ENCODE results near the gene ZNF587. TPM values are rescaled to one million over a fixed set of nuclear protein-coding genes. Genes with fewer than 3 reads are reported as not detected.

Gene ZNF587
- total and polyA plus RNA-seq, 2 of the 13 experiments (the other 11 are each of a cell fraction or from before 2014, with no cell fraction given) = 8.7 to 17.5 TPM

GRCh38 chr19:57813919-57814504 lies 35.6 kb upstream of the ZNF587 start (continued):
- TF ChIP-seq ZBTB34 (CRISPR knock-in tag; IDR thresholded peaks at IDR 0.05) (no peak), SOX6 (IDR thresholded peaks at IDR 0.05) (no peak), SOX6 (CRISPR knock-in tag; IDR thresholded peaks at IDR 0.05) (0 out of 2 replicates have a peak, but pooled peaks have one; percentile 1), ZNF746 (CRISPR knock-in tag; IDR thresholded peaks at IDR 0.05) (no peak), ZNF574 (CRISPR knock-in tag; IDR thresholded peaks at IDR 0.05) (0 out of 2 replicates have a peak, but pooled peaks have one; percentile 12)

- in situ Hi-C loops (cut with HindIII; ENCODE audit: extremely low pct_ligation_motif_present, low pct_unique_long_range_greater_than_20kb) = no loop called here
- peak within 1 kb of the TSS; percentile 62 for H2AFZ ChIP-seq (ENCODE audit: low read length)
- peak within 1 kb of the TSS; percentile 88 for H3K4me2 ChIP-seq (ENCODE audit: low read depth, low read length)
- H3K4me1 ChIP-seq (ENCODE audit: insufficient read depth, low read length) = peaks cover 58% of the 10 kb centered on the region
- peaks cover 3% of the 10 kb centered on the region; the same call in 1 of the 2 replicates for H4K20me1 ChIP-seq (ENCODE audit: insufficient read depth, low read length)
- H3K9ac ChIP-seq (ENCODE audit: insufficient read depth, low read depth, low read length) = peak within 1 kb of the TSS; percentile 92
- peak; percentile 96 for DNase-seq (ENCODE audit: low spot score)
- H3K27me3 ChIP-seq (ENCODE audit: control insufficient read depth in 1 of 2, insufficient read depth in 2 of 2, low read length in 2 of 2) = no peaks in the 10 kb centered on the region; a peak in 1 of 5 replicates
- H3K27ac ChIP-seq (ENCODE audit: extremely low read length, insufficient read depth, low read length) = peak within 1 kb of the TSS; percentile 92
- peak within 1 kb of the TSS; percentile 87 to 99 (median 91) for H3K4me3 ChIP-seq (replicated peaks in 1 of 3; ENCODE audit: insufficient read depth in 1 of 3, low read depth in 2 of 3, low read length in 3 of 3)
- H3K36me3 ChIP-seq (replicated peaks in 1 of 2; ENCODE audit: control insufficient read depth in 1 of 2, insufficient read depth in 2 of 2, low read length in 2 of 2) = peaks cover 1 to 4% of the 10 kb centered on the region in 2 experiments; a peak in 4 of 5 replicates
- ChIA-PET CTCF (ENCODE audit: low intra/inter-chr PET ratio, low total read pairs) (no interaction called here), POLR2A (interaction anchor here (0.9 to 1.7 kb wide), 8 partner anchors 10 to 464 kb away, joined by 3 to 12 read pairs (median 4); partner anchors contain the start of genes ZNF304, ZNF551, ZNF587 and ZNF749)
- no peaks in the 10 kb centered on the region for H3K9me3 ChIP-seq (ENCODE audit: low read length)
- ATAC-seq = peak; percentile 92
- peaks cover 21% of the 10 kb centered on the region for H3K79me2 ChIP-seq (ENCODE audit: insufficient read depth, low read length)
- intact Hi-C loops (cut with micrococcal nuclease; ENCODE audit: unreplicated experiment) = no loop called here
- 0% methylated on average over 15 of the region's 50 CpGs for WGBS (ENCODE audit: low lambda C conversion rate)
- BruUV-seq (replicated peaks) = no TSS peak
- FAIRE-seq = peak; percentile 76
- TF ChIP-seq NBN (conservative IDR thresholded peaks at IDR 0.05) = no peak
- TF ChIP-seq ZNF142 (CRISPR knock-in tag; IDR thresholded peaks at IDR 0.05) = no peak
- TF ChIP-seq ZNF792 (CRISPR knock-in tag; IDR thresholded peaks at IDR 0.05) = peak; percentile 27; the same call in 1 of the 2 replicates
- no peak for TF ChIP-seq ZFP37 (CRISPR knock-in tag; IDR thresholded peaks at IDR 0.05; ENCODE audit: borderline replicate concordance)
Observed at GRCh38 chr19:57814505-57815246, 35.0 kb upstream of the ZNF587 start, which contains the start of gene ZNF552. Gene ZNF552 (minus strand): TSS chr19:57814913. CDS start chr19:57814743, 170 bp downstream.
